Activated CD4-positive, alpha-beta T cell treated with anti-CD3 and anti-CD28 coated beads, Interleukin-2, amount 10 ng/mL, durations not matched to agents 24 days and 14 days (primary cell): ENCODE measurements around the gene CEACAM5. TPM values are rescaled to one million over a fixed set of nuclear protein-coding genes. Genes with fewer than 3 reads are reported as not detected.
"Not testable (repeated sequence)": the region's sequence is repeated elsewhere in the genome, so short reads cannot be mapped to it uniquely, and the experiment has no call there.

Source experiments
- DNase-seq: peaks from one replicate; pipeline ENCODE4 v3.0.0; 2022
- H3K27ac Mint-ChIP-seq: one replicate; pipeline ENCODE4 v1.8.0; 2022; ENCODE audit warnings: mild to moderate bottlenecking, mixed read lengths
- H3K27me3 Mint-ChIP-seq: one replicate; pipeline ENCODE4 v1.8.0; 2022; ENCODE audit warnings: mixed read lengths
- H3K36me3 Mint-ChIP-seq: one replicate; pipeline ENCODE4 v1.8.0; 2022; ENCODE audit warnings: low read depth, mild to moderate bottlenecking, mixed read lengths
- H3K4me1 Mint-ChIP-seq: one replicate; pipeline ENCODE4 v1.8.0; 2021; ENCODE audit warnings: mixed read lengths
- H3K4me3 Mint-ChIP-seq: one replicate; pipeline ENCODE4 v1.8.0; 2022; ENCODE audit warnings: mild to moderate bottlenecking, moderate library complexity, mixed read lengths
- H3K9me3 Mint-ChIP-seq: one replicate; pipeline ENCODE4 v1.8.0; 2021; ENCODE audit warnings: mixed read lengths
- intact Hi-C: fragments of 100-400 bp; cut with micrococcal nuclease; formaldehyde crosslinking; loops from one replicate; pipeline ENCODE4 v1.15.1; 2023
- total RNA-seq: library from RNA; stranded (reverse); gene quantifications from 2 replicates; pipeline ENCODE4 v1.2.3, GENCODE V29; 2022

CEACAM5 gene
- total RNA-seq, 1 donor from 2014 or later = not detected

DNA sequence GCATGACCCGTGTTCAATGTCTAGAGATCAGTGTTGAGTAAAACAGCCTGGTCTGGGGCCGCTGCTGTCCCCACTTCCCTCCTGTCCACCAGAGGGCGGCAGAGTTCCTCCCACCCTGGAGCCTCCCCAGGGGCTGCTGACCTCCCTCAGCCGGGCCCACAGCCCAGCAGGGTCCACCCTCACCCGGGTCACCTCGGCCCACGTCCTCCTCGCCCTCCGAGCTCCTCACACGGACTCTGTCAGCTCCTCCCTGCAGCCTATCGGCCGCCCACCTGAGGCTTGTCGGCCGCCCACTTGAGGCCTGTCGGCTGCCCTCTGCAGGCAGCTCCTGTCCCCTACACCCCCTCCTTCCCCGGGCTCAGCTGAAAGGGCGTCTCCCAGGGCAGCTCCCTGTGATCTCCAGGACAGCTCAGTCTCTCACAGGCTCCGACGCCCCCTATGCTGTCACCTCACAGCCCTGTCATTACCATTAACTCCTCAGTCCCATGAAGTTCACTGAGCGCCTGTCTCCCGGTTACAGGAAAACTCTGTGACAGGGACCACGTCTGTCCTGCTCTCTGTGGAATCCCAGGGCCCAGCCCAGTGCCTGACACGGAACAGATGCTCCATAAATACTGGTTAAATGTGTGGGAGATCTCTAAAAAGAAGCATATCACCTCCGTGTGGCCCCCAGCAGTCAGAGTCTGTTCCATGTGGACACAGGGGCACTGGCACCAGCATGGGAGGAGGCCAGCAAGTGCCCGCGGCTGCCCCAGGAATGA lies 1.5 kb upstream of the CEACAM5 start:
- DNase-seq = peak; percentile 89
- H3K9me3 Mint-ChIP-seq = no peaks in the 10 kb centered on the region
- H3K36me3 Mint-ChIP-seq = no peaks in the 10 kb centered on the region
- H3K27me3 Mint-ChIP-seq = peaks cover 17% of the 10 kb centered on the region
- no peak overlapping the region for H3K27ac Mint-ChIP-seq
- H3K4me3 Mint-ChIP-seq = peak overlapping the region; percentile 68
- intact Hi-C loops = loop anchor here (1.0 kb wide), 1 partner anchor 39 kb away; no protein-coding TSS in a partner anchor
- peaks cover 5% of the 10 kb centered on the region for H3K4me1 Mint-ChIP-seq

DNA sequence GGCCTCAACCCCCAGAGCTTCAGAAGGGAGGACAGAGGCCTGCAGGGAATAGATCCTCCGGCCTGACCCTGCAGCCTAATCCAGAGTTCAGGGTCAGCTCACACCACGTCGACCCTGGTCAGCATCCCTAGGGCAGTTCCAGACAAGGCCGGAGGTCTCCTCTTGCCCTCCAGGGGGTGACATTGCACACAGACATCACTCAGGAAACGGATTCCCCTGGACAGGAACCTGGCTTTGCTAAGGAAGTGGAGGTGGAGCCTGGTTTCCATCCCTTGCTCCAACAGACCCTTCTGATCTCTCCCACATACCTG lies 969 bp upstream of the CEACAM5 start:
- Mint-ChIP-seq H3K9me3 (no peaks in the 10 kb centered on the region), H3K4me3 (no peak overlapping the region), H3K4me1 (peaks cover 5% of the 10 kb centered on the region)

DNA sequence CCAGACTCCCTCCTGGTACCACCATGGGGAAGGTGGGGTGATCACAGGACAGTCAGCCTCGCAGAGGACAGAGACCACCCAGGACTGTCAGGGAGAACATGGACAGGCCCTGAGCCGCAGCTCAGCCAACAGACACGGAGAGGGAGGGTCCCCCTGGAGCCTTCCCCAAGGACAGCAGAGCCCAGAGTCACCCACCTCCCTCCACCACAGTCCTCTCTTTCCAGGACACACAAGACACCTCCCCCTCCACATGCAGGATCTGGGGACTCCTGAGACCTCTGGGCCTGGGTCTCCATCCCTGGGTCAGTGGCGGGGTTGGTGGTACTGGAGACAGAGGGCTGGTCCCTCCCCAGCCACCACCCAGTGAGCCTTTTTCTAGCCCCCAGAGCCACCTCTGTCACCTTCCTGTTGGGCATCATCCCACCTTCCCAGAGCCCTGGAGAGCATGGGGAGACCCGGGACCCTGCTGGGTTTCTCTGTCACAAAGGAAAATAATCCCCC lies 505 bp upstream of the CEACAM5 start:
- peaks cover 19% of the 10 kb centered on the region for H3K27me3 Mint-ChIP-seq

More for the DNA sequence above, 969 bp upstream of the CEACAM5 start:
- no peak overlapping the region for H3K27ac Mint-ChIP-seq
- intact Hi-C loops = loop anchor here (1.0 kb wide), 1 partner anchor 39 kb away; no protein-coding TSS in a partner anchor
- H3K36me3 Mint-ChIP-seq = no peaks in the 10 kb centered on the region
- peaks cover 18% of the 10 kb centered on the region for H3K27me3 Mint-ChIP-seq
- no peak for DNase-seq

DNA sequence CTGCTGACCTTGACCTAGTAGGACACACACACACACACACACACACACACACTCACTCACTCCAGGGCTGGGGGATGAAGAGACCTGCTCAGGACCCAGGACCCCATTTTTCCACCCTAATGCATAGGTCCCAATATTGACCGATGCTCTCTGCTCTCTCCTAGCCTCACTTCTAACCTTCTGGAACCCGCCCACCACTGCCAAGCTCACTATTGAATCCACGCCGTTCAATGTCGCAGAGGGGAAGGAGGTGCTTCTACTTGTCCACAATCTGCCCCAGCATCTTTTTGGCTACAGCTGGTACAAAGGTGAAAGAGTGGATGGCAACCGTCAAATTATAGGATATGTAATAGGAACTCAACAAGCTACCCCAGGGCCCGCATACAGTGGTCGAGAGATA lies 1.1 kb downstream of the CEACAM5 start:
- H3K4me3 Mint-ChIP-seq, H3K9me3 Mint-ChIP-seq, H3K36me3 Mint-ChIP-seq, intact Hi-C loops, DNase-seq, H3K27ac Mint-ChIP-seq, H3K4me1 Mint-ChIP-seq: not testable (repeated sequence)
- H3K27me3 Mint-ChIP-seq = peaks cover 24% of the 10 kb centered on the region

More for the DNA sequence above, 505 bp upstream of the CEACAM5 start:
- Mint-ChIP-seq H3K27ac (no peak overlapping the region), H3K36me3 (no peaks in the 10 kb centered on the region), H3K9me3 (no peaks in the 10 kb centered on the region), H3K4me1 (peaks cover 5% of the 10 kb centered on the region), H3K4me3 (no peak overlapping the region)
- no peak for DNase-seq
- intact Hi-C loops = loop anchor here (1.0 kb wide), 1 partner anchor 38 kb away; no protein-coding TSS in a partner anchor

DNA sequence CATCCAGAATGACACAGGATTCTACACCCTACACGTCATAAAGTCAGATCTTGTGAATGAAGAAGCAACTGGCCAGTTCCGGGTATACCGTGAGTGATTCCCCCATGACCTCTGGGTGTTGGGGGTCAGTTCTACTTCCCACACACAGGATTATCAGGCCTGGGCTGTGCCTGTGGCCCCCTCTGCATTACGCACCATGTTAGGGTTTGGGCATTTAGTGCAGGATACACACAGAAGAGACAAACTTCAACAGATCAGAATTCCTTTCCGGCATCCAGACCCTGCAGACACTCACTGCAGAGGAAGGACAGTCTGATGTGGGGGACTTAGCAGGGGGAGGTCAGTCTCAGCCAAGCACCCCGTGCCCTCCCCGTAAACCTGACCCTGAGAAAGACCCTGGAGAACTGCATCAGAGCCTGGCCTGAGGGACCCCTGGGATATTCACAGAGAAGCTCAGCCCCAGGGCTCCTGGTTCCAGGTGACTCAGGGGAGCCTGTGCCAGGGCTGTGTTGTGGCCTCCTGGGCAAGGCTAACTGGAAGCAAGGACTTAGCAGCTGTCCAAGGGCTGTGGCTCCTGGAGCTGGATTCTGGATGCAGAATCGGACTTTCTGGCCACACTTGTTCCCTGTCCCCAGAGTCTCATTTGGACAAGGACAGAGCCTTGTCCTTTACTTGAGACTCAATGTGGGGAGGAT lies 1.7 kb downstream of the CEACAM5 start:
- H3K27ac Mint-ChIP-seq = no peak overlapping the region
- H3K36me3 Mint-ChIP-seq = no peaks in the 10 kb centered on the region
- peaks cover 5% of the 10 kb centered on the region for H3K4me1 Mint-ChIP-seq
- no peak for DNase-seq
- intact Hi-C loops = no loop called here
- peaks cover 19% of the 10 kb centered on the region for H3K27me3 Mint-ChIP-seq
- no peaks in the 10 kb centered on the region for H3K9me3 Mint-ChIP-seq
- H3K4me3 Mint-ChIP-seq = no peak overlapping the region

DNA sequence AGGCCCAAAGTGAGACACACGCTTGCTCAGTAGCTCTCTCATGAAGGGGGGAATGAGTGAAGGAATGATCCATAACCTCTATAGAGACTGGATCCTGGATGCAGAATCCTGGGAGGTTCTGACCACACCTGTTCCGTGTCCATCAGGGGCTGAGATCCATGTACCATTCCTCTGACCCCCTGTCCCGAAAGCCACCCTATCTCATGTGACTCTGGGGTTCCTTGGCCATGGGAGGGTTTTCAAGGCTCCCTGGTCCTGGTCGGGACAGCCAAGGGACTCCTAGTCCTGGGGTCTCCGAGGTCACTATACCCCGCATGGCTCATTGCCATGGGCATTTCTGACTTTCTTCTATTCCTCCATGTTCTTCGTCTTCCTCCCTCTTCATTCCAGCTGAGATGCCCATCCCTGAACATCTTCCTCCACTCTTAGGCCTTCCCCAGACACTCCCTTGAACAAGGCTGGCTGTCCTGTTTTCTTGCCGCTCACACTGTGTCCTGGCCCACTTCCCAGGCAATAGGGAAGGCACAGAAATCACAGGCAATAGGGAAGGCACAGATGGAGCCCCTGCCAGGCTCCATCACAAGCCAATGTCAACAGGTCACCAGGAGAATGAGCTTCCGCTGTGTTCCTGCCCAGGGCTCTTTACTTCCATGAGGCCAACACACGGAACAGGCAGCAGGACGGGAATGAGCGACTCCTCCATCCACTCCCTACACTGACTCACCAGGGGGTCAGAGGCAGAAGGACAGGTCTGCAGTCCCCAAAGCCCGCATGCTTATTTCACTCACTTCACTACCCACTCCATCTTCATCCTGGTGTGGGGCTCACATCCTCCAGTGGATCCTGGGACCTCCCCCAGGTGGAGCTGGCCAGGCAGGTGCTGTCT lies 3.2 kb downstream of the CEACAM5 start:
- H3K27ac Mint-ChIP-seq = no peak overlapping the region
- peaks cover 13% of the 10 kb centered on the region for H3K27me3 Mint-ChIP-seq
- no peak for DNase-seq
- peaks cover 5% of the 10 kb centered on the region for H3K4me1 Mint-ChIP-seq
- no peak overlapping the region for H3K4me3 Mint-ChIP-seq
- intact Hi-C loops = no loop called here
- no peaks in the 10 kb centered on the region for H3K9me3 Mint-ChIP-seq
- H3K36me3 Mint-ChIP-seq = no peaks in the 10 kb centered on the region

DNA sequence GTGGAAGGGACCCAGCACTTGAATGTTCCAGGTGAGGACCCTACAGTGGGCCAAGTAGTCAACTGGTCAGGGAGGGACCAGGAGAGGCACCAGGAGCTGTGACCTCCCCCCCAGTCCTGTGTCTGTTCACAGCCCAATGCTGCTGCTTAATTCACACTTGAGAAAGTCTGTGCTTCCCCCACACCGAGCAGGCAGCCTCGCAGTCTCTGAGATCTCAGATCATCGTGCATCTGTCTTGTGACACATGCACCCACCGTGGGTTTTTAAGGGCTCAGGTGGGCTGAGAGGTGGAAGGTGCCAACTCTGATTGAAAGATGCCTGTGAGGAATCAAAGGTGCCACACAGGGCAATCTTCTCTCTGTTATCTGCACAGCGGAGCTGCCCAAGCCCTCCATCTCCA lies 6.2 kb downstream of the CEACAM5 start:
- no peak overlapping the region for H3K4me3 Mint-ChIP-seq
- H3K27ac Mint-ChIP-seq = no peak overlapping the region
- intact Hi-C loops = no loop called here
- peaks cover 12% of the 10 kb centered on the region for H3K27me3 Mint-ChIP-seq
- H3K36me3 Mint-ChIP-seq = no peaks in the 10 kb centered on the region
- DNase-seq = no peak
- no peaks in the 10 kb centered on the region for H3K9me3 Mint-ChIP-seq
- no peaks in the 10 kb centered on the region for H3K4me1 Mint-ChIP-seq

DNA sequence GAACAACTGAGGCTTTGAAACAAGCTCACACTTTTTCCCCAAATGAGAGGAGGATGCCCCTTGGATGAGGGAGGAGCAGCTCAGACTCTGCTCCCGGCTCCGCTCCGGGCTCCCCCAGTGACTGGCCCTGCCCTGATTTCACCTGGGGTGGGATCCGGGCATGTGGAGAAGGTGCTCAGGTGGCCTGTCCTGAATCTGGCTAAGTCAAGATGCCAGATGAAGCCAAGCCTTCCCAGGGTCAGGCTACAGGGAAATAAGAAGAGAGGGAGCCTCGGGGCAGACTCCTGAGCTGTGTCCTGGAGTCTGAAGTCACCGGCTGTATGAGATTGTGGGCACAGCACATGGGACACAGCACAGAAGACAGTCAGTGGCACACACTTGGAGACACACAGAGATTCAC lies 10.3 kb downstream of the CEACAM5 start:
- Mint-ChIP-seq H3K27ac (no peak overlapping the region), H3K4me1 (no peaks in the 10 kb centered on the region), H3K4me3 (no peak overlapping the region), H3K27me3 (peaks cover 12% of the 10 kb centered on the region), H3K36me3 (no peaks in the 10 kb centered on the region), H3K9me3 (no peaks in the 10 kb centered on the region)
- no peak for DNase-seq
- intact Hi-C loops = no loop called here

GRCh38 chr19:41720103-41720502 lies 11.7 kb downstream of the CEACAM5 start:
- H3K4me1 Mint-ChIP-seq = no peaks in the 10 kb centered on the region

DNA sequence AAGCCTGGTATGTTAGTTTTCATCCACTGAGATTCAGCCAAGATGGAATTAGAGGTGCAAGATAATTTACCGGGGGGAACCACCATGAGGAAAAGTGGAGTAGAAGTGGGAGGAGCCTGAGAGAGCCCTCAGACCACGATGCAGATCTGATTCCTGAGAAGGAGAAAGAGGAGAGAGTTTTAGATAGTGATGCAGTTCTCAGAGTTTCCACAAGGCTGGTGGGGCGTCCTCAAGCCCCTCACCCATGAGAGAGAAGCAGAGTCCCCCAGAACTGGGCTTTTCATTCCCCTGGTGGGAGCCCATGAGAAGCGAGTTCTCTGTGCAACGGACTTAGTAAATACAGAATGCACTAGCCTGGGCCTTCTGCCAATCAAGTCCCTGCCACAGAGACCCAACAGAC lies 18.1 kb downstream of the CEACAM5 start:
- Mint-ChIP-seq H3K36me3 (no peaks in the 10 kb centered on the region), H3K27ac (no peak overlapping the region), H3K27me3 (peaks cover 42% of the 10 kb centered on the region), H3K4me3 (no peak overlapping the region), H3K4me1 (no peaks in the 10 kb centered on the region), H3K9me3 (no peaks in the 10 kb centered on the region)
- intact Hi-C loops = no loop called here
- no peak for DNase-seq

More at GRCh38 chr19:41720103-41720502, 11.7 kb downstream of the CEACAM5 start:
- intact Hi-C loops = no loop called here
- H3K27ac Mint-ChIP-seq = no peak overlapping the region
- no peak overlapping the region for H3K4me3 Mint-ChIP-seq
- no peak for DNase-seq
- H3K27me3 Mint-ChIP-seq = peaks cover 10% of the 10 kb centered on the region
- H3K9me3 Mint-ChIP-seq = no peaks in the 10 kb centered on the region
- H3K36me3 Mint-ChIP-seq = no peaks in the 10 kb centered on the region

GRCh38 chr19:41734156-41734555 lies 25.7 kb downstream of the CEACAM5 start:
- H3K9me3 Mint-ChIP-seq = no peaks in the 10 kb centered on the region
- DNase-seq = no peak
- no peaks in the 10 kb centered on the region for H3K36me3 Mint-ChIP-seq
- intact Hi-C loops = no loop called here
- H3K4me1 Mint-ChIP-seq = peaks cover 6% of the 10 kb centered on the region
- H3K27me3 Mint-ChIP-seq = peaks cover 61% of the 10 kb centered on the region
- no peak overlapping the region for H3K4me3 Mint-ChIP-seq
- no peak overlapping the region for H3K27ac Mint-ChIP-seq

DNA sequence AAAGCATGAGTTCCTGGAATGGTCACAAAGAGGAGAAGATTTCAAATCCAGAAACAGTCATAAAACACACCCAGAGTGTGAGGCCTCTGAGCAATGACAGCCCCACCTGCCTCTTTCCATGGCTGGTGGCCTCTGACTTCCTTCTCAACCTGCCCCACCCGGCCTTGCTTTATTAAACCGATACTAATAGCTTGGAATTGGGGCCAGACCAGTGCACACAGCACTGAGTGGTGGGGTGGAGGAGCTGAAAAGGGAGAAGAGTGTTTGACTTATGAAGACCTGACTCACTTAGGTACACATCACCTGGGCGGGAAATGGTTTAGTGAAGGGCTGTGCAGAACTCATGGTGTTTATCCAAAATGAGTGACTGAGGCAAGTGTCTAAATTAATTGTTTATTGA lies 26.2 kb downstream of the CEACAM5 start:
- intact Hi-C loops = no loop called here
- Mint-ChIP-seq H3K4me3 (no peak overlapping the region), H3K27me3 (peaks cover 64% of the 10 kb centered on the region), H3K9me3 (no peaks in the 10 kb centered on the region), H3K36me3 (no peaks in the 10 kb centered on the region), H3K27ac (no peak overlapping the region), H3K4me1 (peaks cover 6% of the 10 kb centered on the region)
- DNase-seq = no peak

GRCh38 chr19:41735071-41735600 lies 26.7 kb downstream of the CEACAM5 start:
- Mint-ChIP-seq H3K36me3 (no peaks in the 10 kb centered on the region), H3K4me3 (no peak overlapping the region), H3K27me3 (peaks cover 68% of the 10 kb centered on the region), H3K27ac (no peak overlapping the region), H3K4me1 (peaks cover 10% of the 10 kb centered on the region), H3K9me3 (no peaks in the 10 kb centered on the region)
- intact Hi-C loops = no loop called here
- no peak for DNase-seq
